Neural crest cell (in vitro differentiated cells): Measurements from ENCODE around the gene TAS1R3. TPM values are rescaled to one million over a fixed set of nuclear protein-coding genes. Genes with fewer than 3 reads are reported as not detected.

ENCODE experiments used
- DNase-seq: peaks from one replicate; pipeline ENCODE4 v3.0.0; 2021; ENCODE audit warnings: low read depth, mixed read lengths, low spot score
- H3K27ac Mint-ChIP-seq: one replicate; pipeline ENCODE4 v1.8.0; 2021; ENCODE audit warnings: mild to moderate bottlenecking, mixed read lengths; ENCODE audit not compliant: unreplicated experiment
- H3K27me3 Mint-ChIP-seq: 2 replicates; pipeline ENCODE4 v1.8.0; 2021; ENCODE audit warnings: low read depth, mild to moderate bottlenecking, mixed read lengths
- H3K36me3 Mint-ChIP-seq: 2 replicates; pipeline ENCODE4 v1.8.0; 2021; ENCODE audit warnings: low read depth, mild to moderate bottlenecking, mixed read lengths
- H3K4me1 Mint-ChIP-seq: 2 replicates; pipeline ENCODE4 v1.8.0; 2021; ENCODE audit warnings: mixed read lengths
- H3K4me3 Mint-ChIP-seq: one replicate; pipeline ENCODE4 v1.8.0; 2021; ENCODE audit warnings: mild to moderate bottlenecking, mixed read lengths
- H3K9me3 Mint-ChIP-seq: 2 replicates; pipeline ENCODE4 v1.8.0; 2021; ENCODE audit warnings: mixed read lengths
- total RNA-seq: library from RNA; stranded (reverse); gene quantifications from 2 replicates; pipeline ENCODE4 v1.2.1, GENCODE V29; 2021
- TF ChIP-seq, protein P1 (sequence below): fragments of 200-600 bp; sonication (generic); conservative IDR thresholded peaks from 2 replicates; pipeline ENCODE4 v1.5.0; 2021; ENCODE audit warnings: antibody characterized with exemption, mild to moderate bottlenecking

Gene TAS1R3
- total RNA-seq, 1 donor from 2014 or later, result 0.68 TPM

DNA sequence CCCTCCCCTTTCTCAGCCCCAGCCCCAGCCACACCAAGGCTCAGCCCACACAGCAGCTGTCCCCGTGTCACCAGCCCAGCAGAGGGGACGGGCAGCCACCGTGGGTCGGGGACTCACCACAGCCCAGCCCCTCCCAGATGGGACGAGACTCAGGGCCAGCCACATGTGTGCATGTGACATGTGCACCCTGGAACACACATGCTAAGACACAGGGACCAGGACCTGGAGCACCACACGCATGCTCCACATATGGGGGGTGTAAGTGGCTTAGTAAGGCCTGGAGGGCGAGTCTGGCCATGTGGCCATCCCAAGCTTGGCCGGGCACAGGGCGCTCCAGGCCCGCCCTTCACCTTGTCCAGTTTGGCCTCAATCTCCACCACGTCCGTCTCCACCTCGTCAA is 27.3 kb upstream of the TAS1R3 start:
- no peak for DNase-seq
- Mint-ChIP-seq H3K27me3 (no peaks in the 10 kb centered on the region), H3K9me3 (no peaks in the 10 kb centered on the region), H3K36me3 (no peaks in the 10 kb centered on the region), H3K4me3 (no peak overlapping the region), H3K27ac (no peak overlapping the region), H3K4me1 (peaks cover 24% of the 10 kb centered on the region)
- TF ChIP-seq, protein P1, sequence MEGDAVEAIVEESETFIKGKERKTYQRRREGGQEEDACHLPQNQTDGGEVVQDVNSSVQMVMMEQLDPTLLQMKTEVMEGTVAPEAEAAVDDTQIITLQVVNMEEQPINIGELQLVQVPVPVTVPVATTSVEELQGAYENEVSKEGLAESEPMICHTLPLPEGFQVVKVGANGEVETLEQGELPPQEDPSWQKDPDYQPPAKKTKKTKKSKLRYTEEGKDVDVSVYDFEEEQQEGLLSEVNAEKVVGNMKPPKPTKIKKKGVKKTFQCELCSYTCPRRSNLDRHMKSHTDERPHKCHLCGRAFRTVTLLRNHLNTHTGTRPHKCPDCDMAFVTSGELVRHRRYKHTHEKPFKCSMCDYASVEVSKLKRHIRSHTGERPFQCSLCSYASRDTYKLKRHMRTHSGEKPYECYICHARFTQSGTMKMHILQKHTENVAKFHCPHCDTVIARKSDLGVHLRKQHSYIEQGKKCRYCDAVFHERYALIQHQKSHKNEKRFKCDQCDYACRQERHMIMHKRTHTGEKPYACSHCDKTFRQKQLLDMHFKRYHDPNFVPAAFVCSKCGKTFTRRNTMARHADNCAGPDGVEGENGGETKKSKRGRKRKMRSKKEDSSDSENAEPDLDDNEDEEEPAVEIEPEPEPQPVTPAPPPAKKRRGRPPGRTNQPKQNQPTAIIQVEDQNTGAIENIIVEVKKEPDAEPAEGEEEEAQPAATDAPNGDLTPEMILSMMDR, result no peak

DNA sequence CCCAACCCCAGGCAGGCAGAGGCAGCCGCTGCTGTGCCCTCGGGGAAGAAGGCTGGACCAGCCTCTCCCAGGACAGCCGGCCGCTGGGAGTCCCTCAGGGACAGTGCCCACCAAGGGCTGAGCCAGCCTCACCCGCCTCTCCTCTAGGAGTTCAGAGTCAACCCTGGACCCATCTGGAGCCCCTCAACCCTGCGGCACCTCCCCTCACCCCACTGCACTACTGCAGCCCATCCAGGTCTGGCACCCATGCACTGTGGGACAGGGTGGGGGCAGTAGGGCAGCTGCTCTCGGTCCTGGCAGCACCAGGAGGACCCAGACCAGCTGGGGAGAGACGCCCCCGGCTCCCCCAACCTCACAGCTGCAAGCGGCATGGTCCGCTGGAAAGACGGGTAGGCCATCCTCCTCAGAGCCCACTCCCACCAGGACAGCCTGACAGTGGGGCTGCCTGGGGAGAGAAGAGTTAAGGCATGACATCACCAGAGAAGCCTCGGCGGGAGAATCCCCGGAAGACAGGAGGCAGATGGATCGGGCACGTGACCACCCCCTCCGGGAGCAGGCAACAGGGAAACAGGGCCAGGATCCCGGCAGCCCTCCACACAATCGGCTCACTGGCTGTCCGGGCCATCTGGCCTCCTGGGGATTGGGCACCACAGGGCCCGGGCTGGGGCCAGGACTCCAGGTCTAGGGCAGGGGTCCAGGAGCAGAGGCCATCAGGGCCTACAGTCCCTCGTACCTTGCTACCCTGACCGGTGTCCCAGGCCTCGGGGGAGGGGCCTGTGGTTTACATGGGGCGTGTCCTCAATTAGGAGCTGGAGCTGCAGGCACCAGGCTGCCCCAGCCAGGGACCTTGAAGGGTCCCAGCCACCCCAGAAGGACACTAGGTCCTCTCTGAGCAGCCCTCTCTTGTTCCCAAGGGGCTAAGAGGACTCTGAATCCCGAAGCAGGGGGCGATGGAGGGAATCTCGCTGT is 26.5 kb upstream of the TAS1R3 start:
- TF ChIP-seq, protein P1, result no peak
- peaks cover 24% of the 10 kb centered on the region for H3K4me1 Mint-ChIP-seq
- H3K4me3 Mint-ChIP-seq, result peak overlapping the region; percentile 87
- peak overlapping the region; percentile 86 for H3K27ac Mint-ChIP-seq
- H3K9me3 Mint-ChIP-seq, result no peaks in the 10 kb centered on the region
- H3K36me3 Mint-ChIP-seq, result no peaks in the 10 kb centered on the region
- DNase-seq, result peak; percentile 64
- H3K27me3 Mint-ChIP-seq, result no peaks in the 10 kb centered on the region

DNA sequence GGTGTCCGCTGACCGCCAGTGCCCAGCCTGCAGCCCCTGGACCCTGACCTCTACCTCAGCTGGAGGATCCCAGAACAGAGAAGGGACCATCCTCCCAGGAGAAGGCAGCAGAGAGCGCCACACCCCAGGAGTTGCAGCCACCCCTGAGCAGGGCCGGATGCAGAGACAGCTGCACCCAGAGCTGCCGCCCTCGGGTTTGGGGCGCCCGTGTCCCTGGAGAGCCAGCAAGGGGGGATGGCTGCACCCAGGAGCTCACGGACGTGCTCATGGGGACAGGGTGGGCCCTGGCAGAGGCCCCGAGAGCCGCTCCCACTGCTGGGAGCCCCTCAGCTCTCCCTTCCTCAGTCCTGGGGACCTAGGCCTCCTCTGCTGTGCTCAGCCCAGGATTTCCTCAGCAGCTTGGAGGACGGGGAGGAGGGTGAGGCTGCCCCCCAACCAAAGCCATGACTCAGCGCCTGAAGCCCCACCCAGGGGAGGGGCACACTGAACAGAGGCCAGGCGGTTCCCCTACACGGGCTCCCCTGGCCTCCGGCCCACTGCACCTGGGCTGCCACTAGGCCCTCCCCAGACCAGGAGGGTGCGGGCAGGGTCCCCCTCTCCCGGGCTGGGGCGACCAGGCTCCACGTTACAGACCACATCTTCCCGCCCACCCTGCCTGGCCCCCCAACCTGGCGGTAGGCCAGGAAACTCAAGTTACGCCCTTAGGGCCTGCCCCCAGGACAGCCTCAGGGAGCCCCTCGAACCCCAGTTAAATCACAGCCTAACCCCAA is 25.6 kb upstream of the TAS1R3 start:
- TF ChIP-seq, protein P1, result no peak
- H3K4me3 Mint-ChIP-seq, result peak overlapping the region; percentile 90
- no peaks in the 10 kb centered on the region for H3K36me3 Mint-ChIP-seq
- peak overlapping the region; percentile 86 for H3K27ac Mint-ChIP-seq
- no peaks in the 10 kb centered on the region for H3K27me3 Mint-ChIP-seq
- no peak for DNase-seq
- H3K4me1 Mint-ChIP-seq, result peaks cover 24% of the 10 kb centered on the region
- H3K9me3 Mint-ChIP-seq, result no peaks in the 10 kb centered on the region

DNA sequence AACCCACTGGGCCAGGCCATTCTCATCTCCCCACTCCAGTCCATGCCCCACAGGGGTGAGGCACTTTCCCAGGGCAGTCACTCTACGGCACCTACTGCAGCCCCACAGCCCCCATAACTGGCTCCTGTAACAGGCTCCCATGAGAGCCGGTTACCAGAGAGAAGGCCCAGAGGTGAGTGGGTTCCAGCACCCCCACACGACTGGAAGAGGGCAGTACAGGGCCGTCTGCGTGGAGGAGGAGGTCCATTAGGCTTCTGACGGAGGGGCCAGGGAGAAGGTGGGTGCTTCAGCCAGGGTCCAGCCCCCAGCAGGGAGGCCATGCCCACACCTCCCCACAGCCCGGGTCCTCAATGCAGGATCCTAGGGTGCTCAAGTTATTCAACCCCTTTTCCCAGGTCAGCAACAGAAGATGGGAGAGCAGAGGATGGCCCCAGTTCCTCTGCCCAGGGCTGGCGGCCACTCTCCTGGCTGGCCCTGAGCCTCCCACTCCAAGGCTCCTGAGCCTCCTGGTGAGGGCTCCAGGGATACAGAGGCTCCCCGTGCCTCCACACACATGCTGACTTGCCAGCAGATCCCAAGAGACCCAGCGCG is 24.9 kb upstream of the TAS1R3 start:
- TF ChIP-seq, protein P1, result no peak
- Mint-ChIP-seq H3K27me3 (no peaks in the 10 kb centered on the region), H3K9me3 (no peaks in the 10 kb centered on the region), H3K4me1 (peaks cover 24% of the 10 kb centered on the region), H3K4me3 (peak overlapping the region; percentile 90), H3K36me3 (no peaks in the 10 kb centered on the region), H3K27ac (no peak overlapping the region)
- DNase-seq, result no peak

DNA sequence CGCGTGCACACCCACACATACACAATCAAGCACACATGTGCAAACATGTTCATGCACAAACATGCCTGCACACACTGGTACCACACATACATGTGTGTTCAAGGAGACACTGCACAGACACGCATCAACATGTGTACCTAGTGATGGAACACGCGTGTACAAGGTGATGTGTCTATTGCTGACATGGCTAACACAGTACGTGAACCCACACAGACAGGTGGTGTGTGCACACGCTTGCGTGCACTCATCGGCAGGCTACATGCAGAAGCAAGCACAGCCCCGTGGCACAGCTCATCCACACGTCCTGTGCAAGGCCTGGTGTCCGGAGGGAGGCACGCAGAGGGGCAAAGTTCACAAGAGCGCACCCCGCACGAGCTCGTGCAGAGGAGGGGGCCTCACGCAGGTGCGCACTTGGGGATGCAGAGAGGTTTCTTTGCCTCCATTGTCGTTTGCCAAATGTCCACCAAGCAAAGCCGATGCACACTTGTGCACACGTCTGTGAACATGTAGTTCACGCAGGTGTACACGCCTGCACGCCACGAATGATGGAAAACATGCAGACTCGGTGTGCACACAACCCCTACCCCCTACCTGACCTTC is 24.3 kb upstream of the TAS1R3 start:
- no peak for DNase-seq
- TF ChIP-seq, protein P1, result no peak
- no peaks in the 10 kb centered on the region for H3K27me3 Mint-ChIP-seq
- H3K27ac Mint-ChIP-seq, result peak overlapping the region; percentile 57
- peaks cover 24% of the 10 kb centered on the region for H3K4me1 Mint-ChIP-seq
- H3K4me3 Mint-ChIP-seq, result peak overlapping the region; percentile 90
- H3K9me3 Mint-ChIP-seq, result no peaks in the 10 kb centered on the region
- no peaks in the 10 kb centered on the region for H3K36me3 Mint-ChIP-seq
